ENCODE results near the gene SNX30.

SNX30 gene

GRCh38 chr9:112752334-112753125 lies 2.0 kb downstream of the SNX30 start:
- no peak for DNase-seq

DNA sequence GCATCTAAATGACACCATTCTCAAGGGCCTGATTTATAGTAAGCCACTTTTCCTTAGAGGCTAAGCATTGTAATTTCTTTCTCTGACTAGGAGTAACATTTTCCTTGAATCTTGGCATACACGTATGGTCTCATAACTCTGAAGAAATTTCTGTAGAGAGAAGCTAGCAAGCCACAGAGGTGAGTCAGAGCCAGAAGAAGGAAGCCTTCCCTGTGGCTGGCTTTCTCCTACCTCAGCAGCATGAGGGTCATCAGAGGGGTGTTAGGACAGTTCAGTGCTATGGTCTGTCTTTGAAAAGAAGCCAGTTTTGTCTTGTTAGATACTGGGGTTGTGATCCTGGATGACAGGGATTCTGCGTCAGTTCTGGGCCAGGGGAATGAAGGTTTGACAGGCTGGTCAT lies 3.2 kb downstream of the SNX30 start:
- DNase-seq = no peak

- no peak for DNase-seq
These were observed 4.0 kb downstream of the SNX30 start for GRCh38 chr9:112754578-112754977.

DNA sequence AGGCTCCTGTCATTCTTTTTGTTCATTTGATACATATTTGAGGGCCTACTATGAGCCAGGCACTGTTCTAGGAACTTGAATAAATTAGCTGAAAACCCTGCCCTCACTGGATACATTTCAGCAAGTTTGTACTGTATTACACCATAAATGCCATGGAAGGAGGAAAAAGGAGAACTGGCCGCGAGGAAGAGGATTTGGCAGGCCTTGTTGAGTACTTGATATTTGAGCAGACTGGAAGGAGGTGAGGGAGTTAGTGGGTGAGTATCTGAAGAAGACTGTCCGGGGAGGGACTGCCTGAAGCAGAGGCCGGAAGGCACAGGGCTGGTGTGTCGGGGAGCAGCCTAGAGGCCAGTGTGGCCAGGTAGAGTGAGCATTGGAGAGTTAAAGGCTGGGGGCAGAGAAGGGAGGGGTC lies 4.5 kb downstream of the SNX30 start:
- DNase-seq = no peak

DNA sequence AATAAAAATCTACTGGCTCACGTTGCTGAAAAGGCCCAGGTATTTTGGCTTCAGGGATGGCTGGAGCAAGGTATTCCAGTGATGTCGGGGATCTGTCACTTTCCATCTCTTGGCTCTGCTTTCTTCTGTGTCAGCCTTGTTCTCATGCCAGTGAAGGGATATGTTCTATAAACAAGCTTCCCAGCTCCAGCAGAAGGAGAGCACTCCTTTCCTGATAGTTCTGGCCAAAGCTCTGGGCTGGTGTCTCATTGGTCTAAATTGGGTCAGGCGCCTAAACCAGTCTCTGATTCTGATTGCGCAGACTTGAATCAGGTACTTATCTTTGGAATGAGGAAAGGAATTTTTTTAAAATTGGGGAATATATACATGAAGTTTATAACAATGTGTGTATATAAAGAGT lies 5.1 kb downstream of the SNX30 start:
- DNase-seq = no peak

- DNase-seq = no peak
These were observed 6.8 kb downstream of the SNX30 start for GRCh38 chr9:112757282-112757883.

GRCh38 chr9:112757940-112758339 lies 7.4 kb downstream of the SNX30 start:
- DNase-seq = no peak

- DNase-seq = no peak
These were observed 10.3 kb downstream of the SNX30 start for GRCh38 chr9:112760821-112761220.

GRCh38 chr9:112761912-112762655 lies 11.5 kb downstream of the SNX30 start:
- DNase-seq = no peak

GRCh38 chr9:112762726-112763518 lies 12.4 kb downstream of the SNX30 start:
- no peak for DNase-seq

DNA sequence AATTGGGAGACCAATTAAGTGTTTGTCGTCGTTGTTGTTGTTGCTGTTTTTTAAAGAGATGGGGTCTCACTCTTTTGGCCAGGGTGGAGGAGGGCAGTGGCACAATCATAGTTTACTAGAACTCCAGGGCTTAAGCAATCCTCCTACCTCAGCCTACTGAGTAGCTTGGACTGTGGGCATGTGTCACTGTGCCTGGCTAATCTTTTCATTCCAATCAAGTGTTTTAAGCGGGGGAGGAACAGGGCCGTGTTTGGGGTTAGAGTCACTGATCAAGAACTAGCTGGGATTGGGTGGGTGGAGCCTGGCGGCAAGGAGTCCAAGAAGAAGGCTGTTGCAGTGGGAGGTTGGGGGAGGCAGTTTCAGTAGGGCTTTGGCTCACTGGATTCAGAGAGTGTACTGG lies 13.8 kb downstream of the SNX30 start:
- DNase-seq = no peak

- no peak for DNase-seq
These were observed 14.3 kb downstream of the SNX30 start for GRCh38 chr9:112764837-112765236.

- no peak for DNase-seq
These were observed 14.7 kb downstream of the SNX30 start for GRCh38 chr9:112765281-112765680.

DNA sequence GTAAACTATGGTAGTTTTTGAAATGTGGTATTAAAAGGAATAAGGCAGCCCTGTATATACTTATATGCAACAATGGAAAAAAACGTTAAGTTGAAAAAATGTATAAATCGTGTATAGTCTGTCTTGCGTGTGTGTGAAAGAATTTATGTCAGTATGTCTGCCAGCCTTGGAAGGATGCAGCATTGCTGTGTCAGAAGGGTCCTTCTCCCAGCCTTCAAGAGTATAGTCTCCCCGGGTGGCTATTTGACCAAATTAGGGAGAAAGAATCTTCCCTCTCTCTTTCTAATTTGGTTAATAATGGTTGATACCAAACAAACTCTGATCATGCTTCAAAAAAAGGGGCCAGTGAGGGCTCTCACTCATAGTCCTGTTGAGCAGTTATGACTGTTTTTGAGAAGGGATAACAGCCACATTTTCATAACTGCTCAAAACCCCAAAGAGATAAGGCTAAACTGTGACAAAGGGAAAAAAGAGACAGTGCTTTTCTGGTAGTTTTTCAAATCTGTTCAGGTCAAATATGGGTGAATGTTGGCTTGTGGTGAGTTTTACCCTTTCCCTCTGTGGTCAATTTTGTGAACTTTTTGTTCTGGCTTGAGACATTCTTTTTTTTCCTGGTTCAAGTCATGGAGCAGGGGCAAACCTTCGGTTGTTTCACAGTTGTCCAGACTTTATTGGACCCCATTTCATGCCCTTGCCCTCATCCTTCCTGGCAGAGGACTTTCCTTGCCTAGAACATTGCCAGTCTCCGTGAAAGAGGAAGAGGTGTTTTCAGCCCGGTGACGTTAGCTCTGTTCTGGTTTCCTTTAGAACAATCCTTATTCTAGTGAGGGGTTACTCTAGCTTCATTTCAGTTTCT lies 21.0 kb downstream of the SNX30 start:
- no peak for DNase-seq

- DNase-seq = no peak
These were observed 21.6 kb downstream of the SNX30 start for GRCh38 chr9:112772215-112772509.

DNA sequence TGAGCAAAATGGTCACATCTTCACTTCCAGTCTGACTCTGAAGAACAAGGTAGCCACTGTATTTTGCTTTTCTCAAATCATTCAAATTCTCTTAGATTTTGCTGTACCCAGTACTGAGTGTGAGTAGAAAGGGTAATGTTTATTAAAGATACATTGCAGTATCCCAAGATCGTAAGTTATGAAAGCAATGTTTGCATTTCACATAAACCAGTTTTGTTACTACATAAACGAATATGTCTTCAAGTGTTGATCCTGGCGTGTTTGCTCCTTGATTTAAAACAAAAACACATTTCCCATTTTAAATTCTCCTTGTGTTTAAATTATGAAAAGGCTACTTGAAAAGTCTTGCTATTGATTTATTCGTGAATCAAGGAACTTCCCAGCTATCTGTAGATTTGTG lies 22.0 kb downstream of the SNX30 start:
- no peak for DNase-seq

GRCh38 chr9:112774006-112774996 lies 23.7 kb downstream of the SNX30 start:
- DNase-seq = no peak

GRCh38 chr9:112777914-112778313 lies 27.4 kb downstream of the SNX30 start:
- no peak for DNase-seq

GRCh38 chr9:112780450-112781036 lies 30.0 kb downstream of the SNX30 start:
- no peak for DNase-seq

DNA sequence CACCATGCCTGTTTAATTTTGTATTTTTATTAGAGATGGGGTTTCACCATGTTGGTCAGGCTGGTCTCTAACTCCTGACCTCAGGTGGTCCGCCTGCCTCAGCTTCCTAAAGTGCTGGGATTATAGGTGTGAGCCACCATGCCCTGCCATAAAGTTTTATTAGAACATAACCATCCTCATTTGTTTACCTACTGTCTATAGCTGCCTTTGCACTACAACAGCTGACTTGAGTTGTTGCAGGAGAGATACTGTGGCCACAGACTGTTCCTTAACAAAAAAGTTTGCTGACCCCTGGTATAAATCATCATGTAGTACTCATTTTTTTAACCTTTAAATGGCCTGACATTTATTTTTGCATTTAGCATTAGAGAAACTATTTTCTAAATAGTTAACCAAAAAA lies 31.7 kb downstream of the SNX30 start:
- DNase-seq = no peak

DNA sequence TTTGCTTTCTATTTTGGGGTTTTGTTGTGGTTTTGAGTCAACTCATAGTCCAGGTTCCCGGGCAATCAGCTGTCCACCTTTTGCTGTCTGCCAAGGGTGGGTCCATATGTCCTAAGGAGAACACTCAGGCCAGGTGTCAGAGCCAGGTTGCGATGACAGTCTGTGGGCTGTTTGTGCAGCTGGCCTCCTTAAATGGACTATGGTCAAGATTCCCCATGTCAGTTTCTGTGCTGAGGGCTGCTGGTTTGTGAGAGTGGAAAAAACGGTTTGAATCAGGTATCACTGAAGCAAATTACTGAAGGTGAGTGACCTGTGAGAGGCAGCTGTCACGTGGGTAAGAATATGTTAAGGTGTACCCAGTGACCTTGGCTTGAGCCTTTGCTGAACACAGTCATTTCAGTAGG lies 33.0 kb downstream of the SNX30 start:
- DNase-seq = no peak

Measured in activated CD4-positive, alpha-beta T cell treated with anti-CD3 and anti-CD28 coated beads for 1 hour (primary cell).